HUES64 (cell line): ENCODE measurements around the gene LCT.
"Not testable (repeated sequence)": the region's sequence is repeated elsewhere in the genome, so short reads cannot be mapped to it uniquely, and the experiment has no call there.

ENCODE experiments used
- H3K27ac ChIP-seq: 2 replicates; pipeline ENCODE4 v1.7.0; 2013; ENCODE audit warnings: low read depth, low read length, inconsistent platforms
- H3K27me3 ChIP-seq: 2 replicates; pipeline ENCODE4 v1.6.1; 2013; ENCODE audit warnings: mild to moderate bottlenecking, low read length; ENCODE audit not compliant: insufficient read depth
- H3K36me3 ChIP-seq: 2 replicates; pipeline ENCODE4 v1.6.1; 2013; ENCODE audit warnings: mild to moderate bottlenecking, low read length; ENCODE audit not compliant: insufficient read depth
- H3K4me1 ChIP-seq: 2 replicates; pipeline ENCODE4 v1.6.1; 2013; ENCODE audit warnings: mild to moderate bottlenecking, low read length, moderate library complexity; ENCODE audit not compliant: insufficient read depth
- H3K4me3 ChIP-seq: 2 replicates; pipeline ENCODE4 v1.5.1; 2013; ENCODE audit warnings: mild to moderate bottlenecking, low read length, moderate library complexity
- H3K9ac ChIP-seq: 2 replicates; pipeline ENCODE4 v1.6.1; 2013; ENCODE audit warnings: mild to moderate bottlenecking, low read depth, low read length
- H3K9me3 ChIP-seq: 2 replicates; pipeline ENCODE4 v1.6.1; 2013; ENCODE audit warnings: low read depth, low read length; ENCODE audit not compliant: insufficient read depth
- WGBS: fragments of 150-250, 120-280 bp; methylation state at CpG from one replicate; pipeline ENCODE4 v1.1.7; 2013; ENCODE audit warnings: missing lambda C conversion rate; 5-methylcytosine and 5-hydroxymethylcytosine counted together

Gene LCT

DNA sequence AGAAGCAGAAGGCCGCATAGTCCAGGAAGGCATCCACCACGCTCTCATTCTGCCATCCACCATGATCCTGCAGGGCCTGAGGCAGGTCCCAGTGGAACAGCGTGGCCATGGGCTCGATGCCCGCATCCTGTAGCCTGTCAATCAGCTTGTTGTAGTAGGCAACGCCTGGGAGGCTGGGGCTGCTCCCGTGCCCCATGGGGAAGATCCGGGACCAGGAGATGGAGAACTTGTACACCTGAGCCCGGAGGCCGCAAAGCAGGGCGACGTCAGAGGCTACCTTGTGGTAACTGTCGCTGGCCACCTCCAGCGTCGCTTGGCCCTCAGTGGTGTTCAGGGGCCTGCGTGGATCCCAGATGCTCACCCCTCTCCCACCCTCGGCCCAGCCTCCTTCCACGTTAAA, 19.5 kb downstream of the LCT start:
- H3K27ac ChIP-seq, result no peak overlapping the region
- H3K36me3 ChIP-seq, result no peaks in the 10 kb centered on the region
- 89% methylated on average over 18 of the region's 18 CpGs for WGBS
- no peak overlapping the region for H3K4me3 ChIP-seq
- H3K9ac ChIP-seq, result no peak overlapping the region
- H3K27me3 ChIP-seq, result no peaks in the 10 kb centered on the region
- H3K4me1 ChIP-seq, result no peaks in the 10 kb centered on the region
- H3K9me3 ChIP-seq, result no peaks in the 10 kb centered on the region

DNA sequence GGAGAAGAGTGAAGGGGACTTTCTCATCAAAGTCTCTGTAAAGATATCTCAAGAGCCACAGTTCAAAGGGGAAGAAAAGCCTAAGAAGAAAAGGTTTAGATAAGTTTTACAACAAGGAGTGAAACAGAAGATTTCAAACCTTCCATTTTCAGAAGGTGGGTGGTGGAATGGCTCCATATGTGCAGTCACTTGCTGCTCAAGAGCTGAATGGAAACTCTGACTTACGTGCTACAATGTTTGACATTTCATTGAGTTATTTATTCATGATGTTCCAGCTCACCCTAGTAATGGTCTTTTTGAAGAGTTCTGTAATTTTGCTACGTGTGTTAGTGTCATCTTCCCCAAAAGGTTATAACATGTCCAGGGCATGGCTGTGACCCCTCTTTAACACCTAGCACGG, 21.7 kb downstream of the LCT start:
- no peaks in the 10 kb centered on the region for H3K27me3 ChIP-seq
- H3K27ac ChIP-seq, result no peak overlapping the region
- no peak overlapping the region for H3K4me3 ChIP-seq
- H3K4me1 ChIP-seq, result no peaks in the 10 kb centered on the region
- no peaks in the 10 kb centered on the region for H3K9me3 ChIP-seq
- no peak overlapping the region for H3K9ac ChIP-seq
- WGBS, result 90% methylated on average over 2 of the region's 3 CpGs
- H3K36me3 ChIP-seq, result no peaks in the 10 kb centered on the region

- H3K9ac ChIP-seq, result no peak overlapping the region
- H3K4me3 ChIP-seq, result no peak overlapping the region
- no peaks in the 10 kb centered on the region for H3K36me3 ChIP-seq
- H3K4me1 ChIP-seq, result no peaks in the 10 kb centered on the region
- 85% methylated on average over 2 of the region's 2 CpGs for WGBS
- H3K9me3 ChIP-seq, result no peaks in the 10 kb centered on the region
- H3K27ac ChIP-seq, result no peak overlapping the region
- no peaks in the 10 kb centered on the region for H3K27me3 ChIP-seq
Measured at GRCh38 chr2:135812907-135813511, 24.0 kb downstream of the LCT start.

- H3K36me3 ChIP-seq, H3K9ac ChIP-seq, H3K27ac ChIP-seq, H3K4me3 ChIP-seq, H3K9me3 ChIP-seq, H3K4me1 ChIP-seq, H3K27me3 ChIP-seq: not testable (repeated sequence)
- 98% methylated on average over 3 of the region's 3 CpGs for WGBS
Measured at GRCh38 chr2:135807874-135808273, 29.1 kb downstream of the LCT start.

- 87% methylated on average over 2 of the region's 2 CpGs for WGBS
- no peak overlapping the region for H3K27ac ChIP-seq
- peaks cover 15% of the 10 kb centered on the region for H3K9me3 ChIP-seq
- H3K9ac ChIP-seq, result no peak overlapping the region
- H3K4me1 ChIP-seq, result no peaks in the 10 kb centered on the region
- H3K4me3 ChIP-seq, result no peak overlapping the region
- H3K27me3 ChIP-seq, result no peaks in the 10 kb centered on the region
- no peaks in the 10 kb centered on the region for H3K36me3 ChIP-seq
Measured at GRCh38 chr2:135803278-135803677, 33.7 kb downstream of the LCT start.

GRCh38 chr2:135802350-135802749, 34.6 kb downstream of the LCT start:
- Histone ChIP-seq H3K27ac (no peak overlapping the region), H3K9me3 (peaks cover 15% of the 10 kb centered on the region), H3K4me1 (no peaks in the 10 kb centered on the region), H3K9ac (no peak overlapping the region), H3K4me3 (no peak overlapping the region), H3K36me3 (no peaks in the 10 kb centered on the region), H3K27me3 (no peaks in the 10 kb centered on the region)
- 62% methylated on average over 3 of the region's 3 CpGs for WGBS

GRCh38 chr2:135800513-135801460, 36.2 kb downstream of the LCT start:
- 87% methylated on average over 9 of the region's 9 CpGs for WGBS
- no peaks in the 10 kb centered on the region for H3K4me1 ChIP-seq

DNA sequence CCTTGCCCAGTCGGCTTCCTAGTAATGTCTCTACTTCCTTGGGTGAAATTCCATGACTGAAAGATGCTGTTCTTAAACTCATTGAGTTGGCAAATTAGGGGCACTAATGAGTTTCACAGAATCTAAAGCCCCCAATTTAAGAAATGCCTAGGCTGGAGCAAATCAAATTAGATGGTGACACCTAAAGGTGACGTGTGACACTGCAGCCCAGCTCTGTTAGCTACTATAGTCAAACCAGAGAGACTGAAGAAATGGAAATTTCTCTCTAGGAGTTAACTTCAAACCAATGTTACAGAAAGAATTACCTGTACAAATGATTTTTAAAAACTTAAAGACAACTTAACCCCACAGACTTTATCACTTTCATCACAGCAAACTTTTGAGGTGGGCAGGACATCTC, 37.2 kb downstream of the LCT start:
- WGBS, result 33% methylated on average over 2 of the region's 2 CpGs
- Histone ChIP-seq H3K27ac (no peak overlapping the region), H3K4me1 (no peaks in the 10 kb centered on the region), H3K9ac (no peak overlapping the region), H3K27me3 (no peaks in the 10 kb centered on the region), H3K36me3 (no peaks in the 10 kb centered on the region), H3K9me3 (peaks cover 15% of the 10 kb centered on the region), H3K4me3 (no peak overlapping the region)

More at GRCh38 chr2:135800513-135801460, 36.2 kb downstream of the LCT start:
- no peaks in the 10 kb centered on the region for H3K27me3 ChIP-seq
- no peaks in the 10 kb centered on the region for H3K36me3 ChIP-seq
- H3K9me3 ChIP-seq, result peaks cover 15% of the 10 kb centered on the region
- H3K4me3 ChIP-seq, result no peak overlapping the region
- H3K27ac ChIP-seq, result no peak overlapping the region
- no peak overlapping the region for H3K9ac ChIP-seq

GRCh38 chr2:135798762-135799161, 38.2 kb downstream of the LCT start:
- Histone ChIP-seq H3K9ac (no peak overlapping the region), H3K4me3 (no peak overlapping the region), H3K4me1 (no peaks in the 10 kb centered on the region), H3K9me3 (peaks cover 15% of the 10 kb centered on the region), H3K36me3 (no peaks in the 10 kb centered on the region), H3K27ac (no peak overlapping the region), H3K27me3 (no peaks in the 10 kb centered on the region)
- 84% methylated on average over 4 of the region's 4 CpGs for WGBS

- no peaks in the 10 kb centered on the region for H3K4me1 ChIP-seq
- 71% methylated on average over 5 of the region's 5 CpGs for WGBS
- no peaks in the 10 kb centered on the region for H3K27me3 ChIP-seq
- H3K9me3 ChIP-seq, result peaks cover 15% of the 10 kb centered on the region
- no peak overlapping the region for H3K27ac ChIP-seq
- no peaks in the 10 kb centered on the region for H3K36me3 ChIP-seq
- no peak overlapping the region for H3K4me3 ChIP-seq
- H3K9ac ChIP-seq, result no peak overlapping the region
Measured at GRCh38 chr2:135798275-135798705, 38.7 kb downstream of the LCT start.

DNA sequence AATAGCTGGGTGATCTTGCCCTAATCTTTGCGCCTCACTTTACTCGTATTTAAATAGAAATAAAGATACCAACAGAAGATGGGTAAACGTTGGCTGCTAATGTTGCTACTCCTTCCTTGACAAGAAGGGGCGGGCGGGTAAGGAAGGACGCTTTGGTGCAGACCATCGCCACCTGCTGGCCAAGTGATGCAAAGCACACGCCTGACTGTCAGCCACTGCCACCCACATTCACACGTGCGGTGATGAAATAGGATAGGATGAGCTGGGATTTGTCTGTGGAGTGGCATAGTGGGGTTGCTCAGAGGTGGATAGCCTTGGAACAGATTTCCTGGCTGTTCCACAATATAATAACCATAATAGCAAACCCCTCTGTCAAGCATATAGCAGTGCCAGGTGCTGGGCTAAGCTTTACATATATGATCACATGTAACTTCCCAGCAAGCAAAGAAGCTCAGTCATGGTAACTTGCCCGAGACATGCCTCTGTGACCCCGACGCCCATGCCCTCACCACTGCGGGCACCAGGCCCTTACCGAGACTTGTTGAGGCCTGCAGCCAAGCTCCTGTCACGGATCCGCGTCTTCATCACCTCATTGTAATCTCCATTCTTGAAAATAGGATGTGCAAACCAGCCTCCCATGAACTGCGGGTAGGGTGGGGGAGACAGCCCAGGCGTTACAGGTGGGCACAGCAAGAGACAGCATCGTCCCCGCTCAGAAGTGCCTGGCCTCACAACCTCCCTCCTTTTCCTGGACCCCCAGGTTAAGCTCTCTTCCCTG, 39.3 kb downstream of the LCT start:
- peaks cover 15% of the 10 kb centered on the region for H3K9me3 ChIP-seq
- no peak overlapping the region for H3K9ac ChIP-seq
- H3K4me1 ChIP-seq, result no peaks in the 10 kb centered on the region
- no peaks in the 10 kb centered on the region for H3K36me3 ChIP-seq
- no peak overlapping the region for H3K4me3 ChIP-seq
- H3K27ac ChIP-seq, result no peak overlapping the region
- 59% methylated on average over 20 of the region's 22 CpGs for WGBS
- H3K27me3 ChIP-seq, result no peaks in the 10 kb centered on the region
